ENCODE results near the gene CTIF. TPM values are rescaled to one million over a fixed set of nuclear protein-coding genes. Genes with fewer than 3 reads are reported as not detected.

The CTIF gene
- polyA plus RNA-seq, 1 experiment: 40.2 TPM

DNA sequence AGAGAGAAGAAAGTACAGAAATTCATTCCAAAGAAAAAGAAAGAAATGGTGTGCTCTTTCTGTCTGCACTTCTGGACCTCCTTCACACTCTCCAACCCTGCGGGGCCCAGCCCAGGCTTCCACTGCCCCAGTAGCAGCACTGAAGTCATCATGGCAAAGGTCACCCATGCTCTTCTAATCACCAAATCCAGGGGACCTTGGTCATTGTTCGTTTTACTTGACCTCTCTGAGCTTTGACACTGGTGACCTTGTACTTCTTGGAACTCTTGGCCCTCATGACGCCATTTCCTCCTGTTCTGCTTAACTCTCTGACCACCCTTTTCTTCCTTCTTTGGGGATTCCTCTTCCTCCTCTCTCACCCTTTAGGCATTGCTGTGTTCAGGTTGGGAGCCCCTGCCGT, 306.3 kb downstream of the CTIF start:
- CTCF ChIA-PET: no interaction called here

DNA sequence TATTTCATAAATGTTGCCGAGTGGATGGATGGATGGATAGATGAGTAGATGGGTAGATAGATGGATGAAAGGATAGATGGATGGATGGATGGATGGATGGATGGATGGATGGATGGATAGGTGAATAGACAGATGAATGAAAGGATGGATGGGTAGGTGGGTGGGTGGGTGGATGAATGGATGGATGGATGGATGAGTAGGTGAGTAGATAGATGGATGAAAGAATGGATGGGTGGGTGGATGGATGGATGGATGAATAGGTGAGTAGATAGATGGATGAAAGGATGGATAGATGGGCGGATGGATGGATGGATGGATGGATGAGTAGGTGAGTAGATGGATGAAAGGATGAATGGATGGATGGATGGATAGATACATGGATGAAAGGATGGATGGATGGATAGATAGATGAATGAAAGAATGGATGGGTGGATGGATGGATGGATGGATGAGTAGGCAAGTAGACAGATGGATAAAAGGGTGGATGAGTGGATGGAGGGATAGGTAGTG, 307.6 kb downstream of the CTIF start:
- Histone ChIP-seq H3K27me3 (ENCODE audit: control insufficient read depth, insufficient read depth, low read length) (no peaks in the 10 kb centered on the region), H3K4me3 (ENCODE audit: low read depth, low read length) (no peak overlapping the region), H3K9me3 (ENCODE audit: control insufficient read depth, insufficient read depth, low read length) (no peaks in the 10 kb centered on the region; the same call in 1 of the 2 replicates), H3K27ac (ENCODE audit: low read depth, low read length) (no peak overlapping the region)
- TF ChIP-seq, protein P1, sequence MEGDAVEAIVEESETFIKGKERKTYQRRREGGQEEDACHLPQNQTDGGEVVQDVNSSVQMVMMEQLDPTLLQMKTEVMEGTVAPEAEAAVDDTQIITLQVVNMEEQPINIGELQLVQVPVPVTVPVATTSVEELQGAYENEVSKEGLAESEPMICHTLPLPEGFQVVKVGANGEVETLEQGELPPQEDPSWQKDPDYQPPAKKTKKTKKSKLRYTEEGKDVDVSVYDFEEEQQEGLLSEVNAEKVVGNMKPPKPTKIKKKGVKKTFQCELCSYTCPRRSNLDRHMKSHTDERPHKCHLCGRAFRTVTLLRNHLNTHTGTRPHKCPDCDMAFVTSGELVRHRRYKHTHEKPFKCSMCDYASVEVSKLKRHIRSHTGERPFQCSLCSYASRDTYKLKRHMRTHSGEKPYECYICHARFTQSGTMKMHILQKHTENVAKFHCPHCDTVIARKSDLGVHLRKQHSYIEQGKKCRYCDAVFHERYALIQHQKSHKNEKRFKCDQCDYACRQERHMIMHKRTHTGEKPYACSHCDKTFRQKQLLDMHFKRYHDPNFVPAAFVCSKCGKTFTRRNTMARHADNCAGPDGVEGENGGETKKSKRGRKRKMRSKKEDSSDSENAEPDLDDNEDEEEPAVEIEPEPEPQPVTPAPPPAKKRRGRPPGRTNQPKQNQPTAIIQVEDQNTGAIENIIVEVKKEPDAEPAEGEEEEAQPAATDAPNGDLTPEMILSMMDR (IDR thresholded peaks at IDR 0.05; ENCODE audit: low read depth, low read length): no peak
- DNase-seq (ENCODE audit: low read depth, low spot score): no peak
- CTCF ChIA-PET: no interaction called here
- POLR2A ChIA-PET: no interaction called here

More for the DNA sequence above, 306.3 kb downstream of the CTIF start:
- no peaks in the 10 kb centered on the region; the same call in 1 of the 2 replicates for H3K9me3 ChIP-seq (ENCODE audit: control insufficient read depth, insufficient read depth, low read length)
- H3K27me3 ChIP-seq (ENCODE audit: control insufficient read depth, insufficient read depth, low read length): no peaks in the 10 kb centered on the region
- H3K4me3 ChIP-seq (ENCODE audit: low read depth, low read length): no peak overlapping the region
- TF ChIP-seq, protein P1 (IDR thresholded peaks at IDR 0.05; ENCODE audit: low read depth, low read length): no peak
- no peak for DNase-seq (ENCODE audit: low read depth, low spot score)
- H3K27ac ChIP-seq (ENCODE audit: low read depth, low read length): no peak overlapping the region
- POLR2A ChIA-PET: no interaction called here

DNA sequence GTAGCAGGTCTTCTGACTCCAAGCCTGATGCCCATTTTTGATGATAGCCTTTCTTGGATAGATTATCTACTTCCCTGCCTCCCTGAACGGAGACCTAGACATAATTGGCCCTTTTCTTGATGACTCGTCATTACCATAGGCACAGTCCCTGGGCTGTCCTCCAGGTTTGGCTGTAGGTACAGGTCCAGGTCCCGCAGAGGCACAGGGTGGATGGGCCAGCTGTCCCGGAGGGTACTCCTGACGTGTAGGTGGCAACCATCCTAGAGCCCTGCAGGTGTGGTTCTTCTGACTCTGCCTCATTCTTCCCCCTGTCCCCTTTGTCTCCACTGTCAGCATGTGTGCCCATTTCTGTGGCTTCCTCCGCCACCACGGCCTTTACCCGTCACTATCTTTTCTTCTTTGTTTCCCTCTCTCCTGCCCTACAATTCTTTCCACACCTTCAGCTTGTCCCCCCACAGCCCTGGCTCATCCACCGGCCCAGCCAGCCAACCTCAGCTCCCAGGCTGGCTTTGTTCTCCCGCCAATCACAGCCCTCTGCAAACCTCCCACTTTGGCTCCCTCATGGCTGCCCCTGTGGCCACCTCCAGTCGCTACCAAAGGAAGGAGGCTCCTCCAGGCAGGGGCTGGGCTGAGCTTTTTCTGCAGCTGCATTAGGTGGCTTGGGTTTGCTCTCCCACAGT, 309.1 kb downstream of the CTIF start:
- no peak for DNase-seq (ENCODE audit: low read depth, low spot score)
- CTCF ChIA-PET: interaction anchor here (0.7 kb wide), 1 partner anchor 372 kb away, joined by 3 read pairs; no protein-coding TSS in a partner anchor
- no peak overlapping the region for H3K27ac ChIP-seq (ENCODE audit: low read depth, low read length)
- TF ChIP-seq, protein P1 (IDR thresholded peaks at IDR 0.05; ENCODE audit: low read depth, low read length): no peak
- H3K4me3 ChIP-seq (ENCODE audit: low read depth, low read length): no peak overlapping the region
- no peaks in the 10 kb centered on the region for H3K27me3 ChIP-seq (ENCODE audit: control insufficient read depth, insufficient read depth, low read length)
- no peaks in the 10 kb centered on the region for H3K9me3 ChIP-seq (ENCODE audit: control insufficient read depth, insufficient read depth, low read length)
- POLR2A ChIA-PET: interaction anchor here (0.6 to 0.7 kb wide), 2 partner anchors 91 to 331 kb away, joined by 3 read pairs; no protein-coding TSS in a partner anchor

DNA sequence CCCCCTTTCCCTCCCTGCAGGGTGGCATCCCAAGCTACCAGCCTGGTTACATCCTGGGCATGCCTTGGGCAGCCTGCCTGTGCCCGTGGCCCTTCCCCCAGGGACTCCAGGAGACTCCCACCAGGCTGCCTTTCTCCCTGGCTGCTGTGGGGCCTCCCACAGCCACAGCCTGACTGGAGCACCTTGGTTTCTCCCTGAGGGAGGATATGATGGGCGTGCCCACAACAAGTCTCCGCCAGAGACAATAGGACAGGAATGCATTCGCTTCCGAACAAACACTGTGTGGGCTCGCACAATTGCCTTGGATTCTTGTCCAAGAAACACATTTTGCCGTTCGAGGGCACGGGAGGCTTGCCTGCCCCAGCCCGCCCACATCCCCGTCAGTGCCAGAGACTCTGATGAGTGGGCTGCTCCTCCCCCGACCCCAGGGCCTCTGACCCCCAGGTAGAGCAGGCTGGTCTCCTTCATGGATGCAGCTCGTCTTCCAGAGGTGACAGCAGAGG, 309.9 kb downstream of the CTIF start:
- H3K27me3 ChIP-seq (ENCODE audit: control insufficient read depth, insufficient read depth, low read length): no peaks in the 10 kb centered on the region
- TF ChIP-seq, protein P1 (IDR thresholded peaks at IDR 0.05; ENCODE audit: low read depth, low read length): no peak
- H3K27ac ChIP-seq (ENCODE audit: low read depth, low read length): no peak overlapping the region
- no peaks in the 10 kb centered on the region for H3K9me3 ChIP-seq (ENCODE audit: control insufficient read depth, insufficient read depth, low read length)
- H3K4me3 ChIP-seq (ENCODE audit: low read depth, low read length): no peak overlapping the region
- no peak for DNase-seq (ENCODE audit: low read depth, low spot score)
- POLR2A ChIA-PET: interaction anchor here (0.7 kb wide), 2 partner anchors 54 to 94 kb away, joined by 4 to 9 read pairs; no protein-coding TSS in a partner anchor
- CTCF ChIA-PET: no interaction called here

All from AG04450 (cell line).